ENCODE measurements around the gene NPFFR1. TPM values are rescaled to one million over a fixed set of nuclear protein-coding genes. Genes with fewer than 3 reads are reported as not detected.

The NPFFR1 gene
- total and polyA plus RNA-seq, 2 experiments from 2014 or later: 0.03 to 0.05 TPM

DNA sequence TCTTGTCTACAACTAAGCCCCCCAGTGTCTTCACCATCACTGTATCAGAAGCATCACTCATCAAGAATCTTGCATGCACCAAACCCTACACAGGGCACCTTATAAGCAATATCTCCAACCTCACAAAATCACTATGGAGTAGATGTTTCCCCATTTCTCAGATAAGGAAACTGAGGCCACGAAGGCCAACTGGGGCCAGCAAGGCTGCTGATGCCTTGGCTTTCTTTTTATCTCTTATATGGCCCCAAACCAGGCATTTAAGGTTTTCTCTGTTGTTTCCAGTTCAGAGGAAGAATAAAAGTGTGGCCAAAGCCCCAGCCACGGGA is 47.3 kb upstream of the NPFFR1 start:
- no peaks in the 10 kb centered on the region for H3K4me1 ChIP-seq (ENCODE audit: insufficient read depth)
- no peaks in the 10 kb centered on the region; the same call in 1 of the 2 replicates for H4K20me1 ChIP-seq (replicated peaks; ENCODE audit: insufficient read depth)
- peaks cover 3% of the 10 kb centered on the region for H3K9me3 Mint-ChIP-seq
- ATAC-seq: no peak
- H3K27ac ChIP-seq (ENCODE audit: low read depth): no peak overlapping the region
- no peaks in the 10 kb centered on the region for H3K36me3 ChIP-seq (ENCODE audit: insufficient read depth)
- no peaks in the 10 kb centered on the region for H3K27me3 ChIP-seq (ENCODE audit: insufficient read depth)
- H3K27me3 Mint-ChIP-seq (ENCODE audit: insufficient read depth, low read depth, poor library complexity): peaks cover 10% of the 10 kb centered on the region
- no peak for TF ChIP-seq STAT1 (IDR thresholded peaks at IDR 0.05; ENCODE audit: unreplicated experiment)
- TF ChIP-seq JUNB (IDR thresholded peaks at IDR 0.05; ENCODE audit: unreplicated experiment): no peak
- no peak for TF ChIP-seq ZNF331 (CRISPR knock-in tag; IDR thresholded peaks at IDR 0.05; ENCODE audit: low read depth)
- TF ChIP-seq, protein P1, sequence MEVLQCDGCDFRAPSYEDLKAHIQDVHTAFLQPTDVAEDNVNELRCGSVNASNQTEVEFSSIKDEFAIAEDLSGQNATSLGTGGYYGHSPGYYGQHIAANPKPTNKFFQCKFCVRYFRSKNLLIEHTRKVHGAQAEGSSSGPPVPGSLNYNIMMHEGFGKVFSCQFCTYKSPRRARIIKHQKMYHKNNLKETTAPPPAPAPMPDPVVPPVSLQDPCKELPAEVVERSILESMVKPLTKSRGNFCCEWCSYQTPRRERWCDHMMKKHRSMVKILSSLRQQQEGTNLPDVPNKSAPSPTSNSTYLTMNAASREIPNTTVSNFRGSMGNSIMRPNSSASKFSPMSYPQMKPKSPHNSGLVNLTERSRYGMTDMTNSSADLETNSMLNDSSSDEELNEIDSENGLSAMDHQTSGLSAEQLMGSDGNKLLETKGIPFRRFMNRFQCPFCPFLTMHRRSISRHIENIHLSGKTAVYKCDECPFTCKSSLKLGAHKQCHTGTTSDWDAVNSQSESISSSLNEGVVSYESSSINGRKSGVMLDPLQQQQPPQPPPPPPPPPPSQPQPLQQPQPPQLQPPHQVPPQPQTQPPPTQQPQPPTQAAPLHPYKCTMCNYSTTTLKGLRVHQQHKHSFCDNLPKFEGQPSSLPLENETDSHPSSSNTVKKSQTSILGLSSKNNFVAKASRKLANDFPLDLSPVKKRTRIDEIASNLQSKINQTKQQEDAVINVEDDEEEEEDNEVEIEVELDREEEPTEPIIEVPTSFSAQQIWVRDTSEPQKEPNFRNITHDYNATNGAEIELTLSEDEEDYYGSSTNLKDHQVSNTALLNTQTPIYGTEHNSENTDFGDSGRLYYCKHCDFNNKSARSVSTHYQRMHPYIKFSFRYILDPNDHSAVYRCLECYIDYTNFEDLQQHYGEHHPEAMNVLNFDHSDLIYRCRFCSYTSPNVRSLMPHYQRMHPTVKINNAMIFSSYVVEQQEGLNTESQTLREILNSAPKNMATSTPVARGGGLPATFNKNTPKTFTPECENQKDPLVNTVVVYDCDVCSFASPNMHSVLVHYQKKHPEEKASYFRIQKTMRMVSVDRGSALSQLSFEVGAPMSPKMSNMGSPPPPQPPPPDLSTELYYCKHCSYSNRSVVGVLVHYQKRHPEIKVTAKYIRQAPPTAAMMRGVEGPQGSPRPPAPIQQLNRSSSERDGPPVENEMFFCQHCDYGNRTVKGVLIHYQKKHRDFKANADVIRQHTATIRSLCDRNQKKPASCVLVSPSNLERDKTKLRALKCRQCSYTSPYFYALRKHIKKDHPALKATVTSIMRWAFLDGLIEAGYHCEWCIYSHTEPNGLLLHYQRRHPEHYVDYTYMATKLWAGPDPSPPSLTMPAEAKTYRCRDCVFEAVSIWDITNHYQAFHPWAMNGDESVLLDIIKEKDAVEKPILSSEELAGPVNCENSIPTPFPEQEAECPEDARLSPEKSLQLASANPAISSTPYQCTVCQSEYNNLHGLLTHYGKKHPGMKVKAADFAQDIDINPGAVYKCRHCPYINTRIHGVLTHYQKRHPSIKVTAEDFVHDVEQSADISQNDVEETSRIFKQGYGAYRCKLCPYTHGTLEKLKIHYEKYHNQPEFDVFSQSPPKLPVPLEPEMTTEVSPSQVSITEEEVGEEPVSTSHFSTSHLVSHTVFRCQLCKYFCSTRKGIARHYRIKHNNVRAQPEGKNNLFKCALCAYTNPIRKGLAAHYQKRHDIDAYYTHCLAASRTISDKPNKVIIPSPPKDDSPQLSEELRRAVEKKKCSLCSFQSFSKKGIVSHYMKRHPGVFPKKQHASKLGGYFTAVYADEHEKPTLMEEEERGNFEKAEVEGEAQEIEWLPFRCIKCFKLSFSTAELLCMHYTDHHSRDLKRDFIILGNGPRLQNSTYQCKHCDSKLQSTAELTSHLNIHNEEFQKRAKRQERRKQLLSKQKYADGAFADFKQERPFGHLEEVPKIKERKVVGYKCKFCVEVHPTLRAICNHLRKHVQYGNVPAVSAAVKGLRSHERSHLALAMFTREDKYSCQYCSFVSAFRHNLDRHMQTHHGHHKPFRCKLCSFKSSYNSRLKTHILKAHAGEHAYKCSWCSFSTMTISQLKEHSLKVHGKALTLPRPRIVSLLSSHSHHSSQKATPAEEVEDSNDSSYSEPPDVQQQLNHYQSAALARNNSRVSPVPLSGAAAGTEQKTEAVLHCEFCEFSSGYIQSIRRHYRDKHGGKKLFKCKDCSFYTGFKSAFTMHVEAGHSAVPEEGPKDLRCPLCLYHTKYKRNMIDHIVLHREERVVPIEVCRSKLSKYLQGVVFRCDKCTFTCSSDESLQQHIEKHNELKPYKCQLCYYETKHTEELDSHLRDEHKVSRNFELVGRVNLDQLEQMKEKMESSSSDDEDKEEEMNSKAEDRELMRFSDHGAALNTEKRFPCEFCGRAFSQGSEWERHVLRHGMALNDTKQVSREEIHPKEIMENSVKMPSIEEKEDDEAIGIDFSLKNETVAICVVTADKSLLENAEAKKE (CRISPR knock-in tag; IDR thresholded peaks at IDR 0.05): no peak
- TF ChIP-seq POLR2AphosphoS5 (IDR thresholded peaks at IDR 0.05; ENCODE audit: low read depth): no peak
- TF ChIP-seq, protein P2, sequence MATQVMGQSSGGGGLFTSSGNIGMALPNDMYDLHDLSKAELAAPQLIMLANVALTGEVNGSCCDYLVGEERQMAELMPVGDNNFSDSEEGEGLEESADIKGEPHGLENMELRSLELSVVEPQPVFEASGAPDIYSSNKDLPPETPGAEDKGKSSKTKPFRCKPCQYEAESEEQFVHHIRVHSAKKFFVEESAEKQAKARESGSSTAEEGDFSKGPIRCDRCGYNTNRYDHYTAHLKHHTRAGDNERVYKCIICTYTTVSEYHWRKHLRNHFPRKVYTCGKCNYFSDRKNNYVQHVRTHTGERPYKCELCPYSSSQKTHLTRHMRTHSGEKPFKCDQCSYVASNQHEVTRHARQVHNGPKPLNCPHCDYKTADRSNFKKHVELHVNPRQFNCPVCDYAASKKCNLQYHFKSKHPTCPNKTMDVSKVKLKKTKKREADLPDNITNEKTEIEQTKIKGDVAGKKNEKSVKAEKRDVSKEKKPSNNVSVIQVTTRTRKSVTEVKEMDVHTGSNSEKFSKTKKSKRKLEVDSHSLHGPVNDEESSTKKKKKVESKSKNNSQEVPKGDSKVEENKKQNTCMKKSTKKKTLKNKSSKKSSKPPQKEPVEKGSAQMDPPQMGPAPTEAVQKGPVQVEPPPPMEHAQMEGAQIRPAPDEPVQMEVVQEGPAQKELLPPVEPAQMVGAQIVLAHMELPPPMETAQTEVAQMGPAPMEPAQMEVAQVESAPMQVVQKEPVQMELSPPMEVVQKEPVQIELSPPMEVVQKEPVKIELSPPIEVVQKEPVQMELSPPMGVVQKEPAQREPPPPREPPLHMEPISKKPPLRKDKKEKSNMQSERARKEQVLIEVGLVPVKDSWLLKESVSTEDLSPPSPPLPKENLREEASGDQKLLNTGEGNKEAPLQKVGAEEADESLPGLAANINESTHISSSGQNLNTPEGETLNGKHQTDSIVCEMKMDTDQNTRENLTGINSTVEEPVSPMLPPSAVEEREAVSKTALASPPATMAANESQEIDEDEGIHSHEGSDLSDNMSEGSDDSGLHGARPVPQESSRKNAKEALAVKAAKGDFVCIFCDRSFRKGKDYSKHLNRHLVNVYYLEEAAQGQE (IDR thresholded peaks at IDR 0.05; ENCODE audit: unreplicated experiment): no peak
- no peak for TF ChIP-seq EZH2 (IDR thresholded peaks at IDR 0.05; ENCODE audit: low read depth, unreplicated experiment)
- no peak for TF ChIP-seq EZH2phosphoT487 (IDR thresholded peaks at IDR 0.05; ENCODE audit: unreplicated experiment)
- TF ChIP-seq CREB1 (CRISPR knock-in tag; IDR thresholded peaks at IDR 0.05; ENCODE audit: low read depth): no peak
- no peak for TF ChIP-seq ZNF114 (CRISPR knock-in tag; IDR thresholded peaks at IDR 0.05)
- TF ChIP-seq, protein P3, sequence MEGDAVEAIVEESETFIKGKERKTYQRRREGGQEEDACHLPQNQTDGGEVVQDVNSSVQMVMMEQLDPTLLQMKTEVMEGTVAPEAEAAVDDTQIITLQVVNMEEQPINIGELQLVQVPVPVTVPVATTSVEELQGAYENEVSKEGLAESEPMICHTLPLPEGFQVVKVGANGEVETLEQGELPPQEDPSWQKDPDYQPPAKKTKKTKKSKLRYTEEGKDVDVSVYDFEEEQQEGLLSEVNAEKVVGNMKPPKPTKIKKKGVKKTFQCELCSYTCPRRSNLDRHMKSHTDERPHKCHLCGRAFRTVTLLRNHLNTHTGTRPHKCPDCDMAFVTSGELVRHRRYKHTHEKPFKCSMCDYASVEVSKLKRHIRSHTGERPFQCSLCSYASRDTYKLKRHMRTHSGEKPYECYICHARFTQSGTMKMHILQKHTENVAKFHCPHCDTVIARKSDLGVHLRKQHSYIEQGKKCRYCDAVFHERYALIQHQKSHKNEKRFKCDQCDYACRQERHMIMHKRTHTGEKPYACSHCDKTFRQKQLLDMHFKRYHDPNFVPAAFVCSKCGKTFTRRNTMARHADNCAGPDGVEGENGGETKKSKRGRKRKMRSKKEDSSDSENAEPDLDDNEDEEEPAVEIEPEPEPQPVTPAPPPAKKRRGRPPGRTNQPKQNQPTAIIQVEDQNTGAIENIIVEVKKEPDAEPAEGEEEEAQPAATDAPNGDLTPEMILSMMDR (conservative IDR thresholded peaks at IDR 0.05; ENCODE audit: low read depth in 2 of 2): no peak
- TF ChIP-seq NANOG (IDR thresholded peaks at IDR 0.05; ENCODE audit: borderline replicate concordance): no peak
- H3K79me2 ChIP-seq (replicated peaks; ENCODE audit: insufficient read depth): no peaks in the 10 kb centered on the region
- DNase-seq (ENCODE audit: low spot score): no peak
- H2AFZ ChIP-seq: no peak overlapping the region
- H3K36me3 Mint-ChIP-seq (ENCODE audit: low read depth): peaks cover 21% of the 10 kb centered on the region
- no peaks in the 10 kb centered on the region for H3F3A ChIP-seq (replicated peaks; ENCODE audit: low read depth)
- H3K4me3 ChIP-seq: no peak overlapping the region
- no peaks in the 10 kb centered on the region for H3K9me2 ChIP-seq (ENCODE audit: insufficient read depth)
- H3K4me3 Mint-ChIP-seq: no peak overlapping the region
- H3K4me1 Mint-ChIP-seq: peaks cover 3% of the 10 kb centered on the region; the same call in 1 of the 3 replicates
- H3K4me2 ChIP-seq: no peak overlapping the region
- H3K27ac Mint-ChIP-seq: no peak overlapping the region
